Esophagus muscularis mucosa (tissue), 3 donors: ENCODE results near the gene MAMDC2.

Experiments used
- CTCF ChIP-seq, 3 experiments: fragments of 200-600 bp in 2 of 3; fragments of 450-650 bp in 1 of 3; sonication (generic) in 2 of 3; IDR thresholded peaks; one replicate each; pipeline ENCODE4 v1.5.1; 2017 to 2019; ENCODE audit warnings: antibody characterized with exemption in 3 of 3, mild to moderate bottlenecking in 2 of 3, moderate library complexity in 1 of 3
- POLR2A ChIP-seq: fragments of 450-650 bp; IDR thresholded peaks from one replicate; pipeline ENCODE4 v1.6.1; 2017; ENCODE audit warnings: antibody characterized with exemption, moderate library complexity, mild to moderate bottlenecking, low read depth

GRCh38 chr9:70058569-70059116, 15.0 kb downstream of the MAMDC2 start:
- TF ChIP-seq CTCF (IDR thresholded peaks at IDR 0.05) = no peak
- TF ChIP-seq POLR2A = no peak
